IgD-negative memory B cell (primary cell): Measurements from ENCODE around the gene SLIT1. TPM values are rescaled to one million over a fixed set of nuclear protein-coding genes. Genes with fewer than 3 reads are reported as not detected.

Experiments used
- H3K27ac Mint-ChIP-seq, 3 donors: one replicate each; pipeline ENCODE4 v1.8.0; 2020 to 2022; ENCODE audit warnings: mild to moderate bottlenecking in 3 of 3, mixed read lengths in 3 of 3, moderate library complexity in 1 of 3
- H3K27me3 Mint-ChIP-seq: one replicate; pipeline ENCODE4 v1.8.0; 2021; ENCODE audit warnings: mixed read lengths
- H3K36me3 Mint-ChIP-seq: one replicate; pipeline ENCODE4 v1.8.0; 2020; ENCODE audit warnings: mild to moderate bottlenecking, mixed read lengths
- H3K4me1 Mint-ChIP-seq, 3 donors: one replicate each; pipeline ENCODE4 v1.8.0; 2020 to 2022; ENCODE audit warnings: mixed read lengths in 3 of 3, mild to moderate bottlenecking in 1 of 3
- H3K4me3 Mint-ChIP-seq, 4 donors: one replicate each; pipeline ENCODE4 v1.8.0; 2020 to 2022; ENCODE audit warnings: mild to moderate bottlenecking in 4 of 4, mixed read lengths in 4 of 4, moderate library complexity in 3 of 4
- H3K9me3 Mint-ChIP-seq, 3 donors: one replicate each; pipeline ENCODE4 v1.8.0; 2020 to 2021; ENCODE audit warnings: mixed read lengths in 3 of 3, mild to moderate bottlenecking in 1 of 3
- polyA plus RNA-seq: library from polyadenylated mRNA; unstranded; fragments of 300-500 nt; fragmentation: Illumina TruSeq; gene quantifications from one replicate; pipeline ENCODE4 v1.2.3, GENCODE V29; 2021

Gene SLIT1
- polyA plus RNA-seq, 1 donor from 2014 or later = not detected

- no peak overlapping the region for H3K27ac Mint-ChIP-seq
- peaks cover 41% of the 10 kb centered on the region for H3K27me3 Mint-ChIP-seq
- H3K9me3 Mint-ChIP-seq = peaks cover 0 to 2% (median 0%) of the 10 kb centered on the region in 3 donors
- H3K36me3 Mint-ChIP-seq = no peaks in the 10 kb centered on the region
- H3K4me1 Mint-ChIP-seq = peaks cover 3 to 5% (median 4%) of the 10 kb centered on the region in 3 donors
- peak overlapping the region in 1 of 4 donors; percentile 28 for H3K4me3 Mint-ChIP-seq
Observed at GRCh38 chr10:97188261-97188711, 2.5 kb upstream of the SLIT1 start.

GRCh38 chr10:97186911-97187310 lies 1.2 kb upstream of the SLIT1 start:
- Mint-ChIP-seq H3K27me3 (peaks cover 39% of the 10 kb centered on the region), H3K4me3 (peak overlapping the region in 1 of 4 donors; percentile 28), H3K27ac (no peak overlapping the region), H3K36me3 (no peaks in the 10 kb centered on the region), H3K9me3 (peaks cover 0 to 2% (median 0%) of the 10 kb centered on the region in 3 donors), H3K4me1 (peaks cover 3 to 5% (median 4%) of the 10 kb centered on the region in 3 donors)

- peaks cover 0 to 2% (median 0%) of the 10 kb centered on the region in 3 donors for H3K9me3 Mint-ChIP-seq
- peak overlapping the region in 2 of 4 donors; percentile 75 to 77 for H3K4me3 Mint-ChIP-seq
- H3K27ac Mint-ChIP-seq = no peak overlapping the region
Observed at GRCh38 chr10:97184971-97185325, 811 bp downstream of the SLIT1 start.

GRCh38 chr10:97183314-97183713 lies 2.4 kb downstream of the SLIT1 start:
- Mint-ChIP-seq H3K27me3 (peaks cover 50% of the 10 kb centered on the region), H3K27ac (no peak overlapping the region), H3K4me3 (no peak overlapping the region)

More at GRCh38 chr10:97184971-97185325, 811 bp downstream of the SLIT1 start:
- Mint-ChIP-seq H3K36me3 (no peaks in the 10 kb centered on the region), H3K4me1 (peaks cover 3 to 5% (median 4%) of the 10 kb centered on the region in 3 donors), H3K27me3 (peaks cover 45% of the 10 kb centered on the region)

GRCh38 chr10:97182288-97182990 lies 3.3 kb downstream of the SLIT1 start:
- no peak overlapping the region for H3K4me3 Mint-ChIP-seq
- no peaks in the 10 kb centered on the region for H3K36me3 Mint-ChIP-seq
- peaks cover 3 to 5% (median 4%) of the 10 kb centered on the region in 3 donors for H3K4me1 Mint-ChIP-seq
- no peaks in the 10 kb centered on the region for H3K9me3 Mint-ChIP-seq
- peaks cover 46% of the 10 kb centered on the region for H3K27me3 Mint-ChIP-seq
- H3K27ac Mint-ChIP-seq = peak overlapping the region in 1 of 3 donors; percentile 7

More at GRCh38 chr10:97183314-97183713, 2.4 kb downstream of the SLIT1 start:
- peaks cover 0 to 2% (median 0%) of the 10 kb centered on the region in 3 donors for H3K9me3 Mint-ChIP-seq
- H3K4me1 Mint-ChIP-seq = peaks cover 3 to 5% (median 4%) of the 10 kb centered on the region in 3 donors
- H3K36me3 Mint-ChIP-seq = no peaks in the 10 kb centered on the region

GRCh38 chr10:97180986-97181385 lies 4.8 kb downstream of the SLIT1 start:
- Mint-ChIP-seq H3K27me3 (peaks cover 35% of the 10 kb centered on the region), H3K9me3 (no peaks in the 10 kb centered on the region), H3K36me3 (no peaks in the 10 kb centered on the region), H3K27ac (no peak overlapping the region), H3K4me3 (no peak overlapping the region), H3K4me1 (peaks cover 2 to 5% (median 3%) of the 10 kb centered on the region in 3 donors)

- no peaks in the 10 kb centered on the region for H3K9me3 Mint-ChIP-seq
- no peak overlapping the region for H3K4me3 Mint-ChIP-seq
- no peak overlapping the region for H3K27ac Mint-ChIP-seq
- H3K4me1 Mint-ChIP-seq = peaks cover 2 to 5% (median 3%) of the 10 kb centered on the region in 3 donors
- no peaks in the 10 kb centered on the region for H3K36me3 Mint-ChIP-seq
- H3K27me3 Mint-ChIP-seq = peaks cover 35% of the 10 kb centered on the region
Observed at GRCh38 chr10:97180363-97180755, 5.4 kb downstream of the SLIT1 start.

- no peak overlapping the region for H3K4me3 Mint-ChIP-seq
- peaks cover 33% of the 10 kb centered on the region for H3K27me3 Mint-ChIP-seq
- H3K36me3 Mint-ChIP-seq = no peaks in the 10 kb centered on the region
- H3K27ac Mint-ChIP-seq = no peak overlapping the region
- peaks cover 2 to 5% (median 2%) of the 10 kb centered on the region in 3 donors for H3K4me1 Mint-ChIP-seq
- H3K9me3 Mint-ChIP-seq = no peaks in the 10 kb centered on the region
Observed at GRCh38 chr10:97179731-97180362, 5.9 kb downstream of the SLIT1 start.

- Mint-ChIP-seq H3K36me3 (no peaks in the 10 kb centered on the region), H3K27me3 (peaks cover 27% of the 10 kb centered on the region), H3K9me3 (no peaks in the 10 kb centered on the region), H3K4me1 (peaks cover 0 to 1% (median under 1%) of the 10 kb centered on the region in 3 donors), H3K27ac (no peak overlapping the region), H3K4me3 (no peak overlapping the region)
Observed at GRCh38 chr10:97179311-97179710, 6.4 kb downstream of the SLIT1 start.

- Mint-ChIP-seq H3K4me3 (no peak overlapping the region), H3K4me1 (no peaks in the 10 kb centered on the region), H3K27ac (no peak overlapping the region), H3K36me3 (no peaks in the 10 kb centered on the region), H3K27me3 (peaks cover 17% of the 10 kb centered on the region), H3K9me3 (no peaks in the 10 kb centered on the region)
Observed at GRCh38 chr10:97178074-97178473, 7.7 kb downstream of the SLIT1 start.

GRCh38 chr10:97176226-97176625 lies 9.5 kb downstream of the SLIT1 start:
- Mint-ChIP-seq H3K36me3 (no peaks in the 10 kb centered on the region), H3K4me1 (no peaks in the 10 kb centered on the region), H3K4me3 (no peak overlapping the region), H3K27ac (no peak overlapping the region), H3K9me3 (no peaks in the 10 kb centered on the region), H3K27me3 (peaks cover 16% of the 10 kb centered on the region)

- no peak overlapping the region for H3K27ac Mint-ChIP-seq
- no peaks in the 10 kb centered on the region for H3K36me3 Mint-ChIP-seq
- H3K4me1 Mint-ChIP-seq = no peaks in the 10 kb centered on the region
- H3K4me3 Mint-ChIP-seq = no peak overlapping the region
- H3K9me3 Mint-ChIP-seq = no peaks in the 10 kb centered on the region
- H3K27me3 Mint-ChIP-seq = peaks cover 15% of the 10 kb centered on the region
Observed at GRCh38 chr10:97175586-97175985, 10.2 kb downstream of the SLIT1 start.

GRCh38 chr10:97174941-97175340 lies 10.8 kb downstream of the SLIT1 start:
- H3K4me1 Mint-ChIP-seq = no peaks in the 10 kb centered on the region
- no peaks in the 10 kb centered on the region for H3K9me3 Mint-ChIP-seq
- H3K36me3 Mint-ChIP-seq = no peaks in the 10 kb centered on the region
- H3K4me3 Mint-ChIP-seq = no peak overlapping the region
- no peak overlapping the region for H3K27ac Mint-ChIP-seq
- peaks cover 10% of the 10 kb centered on the region for H3K27me3 Mint-ChIP-seq

- Mint-ChIP-seq H3K4me1 (no peaks in the 10 kb centered on the region), H3K9me3 (no peaks in the 10 kb centered on the region), H3K4me3 (no peak overlapping the region), H3K27me3 (peaks cover 7% of the 10 kb centered on the region), H3K27ac (no peak overlapping the region), H3K36me3 (no peaks in the 10 kb centered on the region)
Observed at GRCh38 chr10:97174276-97174775, 11.4 kb downstream of the SLIT1 start.

- Mint-ChIP-seq H3K9me3 (no peaks in the 10 kb centered on the region), H3K27me3 (peaks cover 8% of the 10 kb centered on the region), H3K4me1 (no peaks in the 10 kb centered on the region), H3K4me3 (no peak overlapping the region), H3K27ac (no peak overlapping the region), H3K36me3 (no peaks in the 10 kb centered on the region)
Observed at GRCh38 chr10:97173036-97173435, 12.7 kb downstream of the SLIT1 start.
